GM21619 (cell line): Measurements from ENCODE around the gene PIPOX.

Experiments used
- ATAC-seq: cut with Tn5 transposase; IDR thresholded peaks from one replicate; pipeline ENCODE4 v1.9.1; 2021; ENCODE audit not compliant: unreplicated experiment

Gene PIPOX

DNA sequence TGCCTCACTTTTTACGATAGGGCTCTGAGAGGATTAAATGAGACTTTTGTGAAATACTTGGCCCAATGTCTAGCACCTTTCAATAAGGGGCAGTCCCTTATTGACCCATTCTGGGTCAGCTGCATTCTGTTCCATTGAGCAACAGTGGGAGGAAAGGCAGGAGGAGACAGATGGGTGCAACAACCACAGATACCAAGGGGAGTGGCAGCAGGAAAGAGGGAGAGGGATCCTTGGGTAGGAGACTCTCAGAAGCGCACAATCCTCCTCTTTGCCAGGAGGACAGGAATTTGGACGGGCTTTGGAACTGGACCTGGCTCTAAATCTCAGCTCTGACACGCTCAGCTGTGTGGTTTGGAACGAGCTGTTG, 3.5 kb downstream of the PIPOX start:
- no peak for ATAC-seq

- ATAC-seq, result no peak
Measured at GRCh38 chr17:29048440-29049368, 5.8 kb downstream of the PIPOX start.

- ATAC-seq, result no peak
Measured at GRCh38 chr17:29049541-29050145, 6.7 kb downstream of the PIPOX start.

GRCh38 chr17:29050176-29050575, 7.2 kb downstream of the PIPOX start:
- ATAC-seq, result no peak

GRCh38 chr17:29051194-29051593, 8.3 kb downstream of the PIPOX start:
- ATAC-seq, result no peak

DNA sequence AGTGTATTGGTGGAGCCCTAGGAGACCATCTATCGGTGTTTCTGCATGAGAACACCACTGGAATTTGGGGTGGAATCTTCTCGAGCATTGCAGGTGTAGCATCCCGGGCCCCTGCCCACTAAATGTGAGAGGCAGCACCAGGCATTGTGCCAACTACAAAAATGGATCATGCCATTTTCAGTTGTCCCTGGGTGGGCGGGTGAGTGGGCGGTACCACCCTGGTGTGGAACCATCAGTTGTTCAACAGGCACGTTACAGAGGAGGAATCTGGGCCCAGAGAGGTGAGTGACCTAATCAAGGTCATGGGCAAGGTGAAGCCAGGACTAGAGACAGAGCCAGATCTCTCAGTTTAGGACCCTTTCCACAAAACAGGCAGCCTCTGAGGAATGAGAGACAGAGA, 8.8 kb downstream of the PIPOX start:
- ATAC-seq, result no peak

GRCh38 chr17:29054835-29055234, 11.9 kb downstream of the PIPOX start:
- no peak for ATAC-seq

DNA sequence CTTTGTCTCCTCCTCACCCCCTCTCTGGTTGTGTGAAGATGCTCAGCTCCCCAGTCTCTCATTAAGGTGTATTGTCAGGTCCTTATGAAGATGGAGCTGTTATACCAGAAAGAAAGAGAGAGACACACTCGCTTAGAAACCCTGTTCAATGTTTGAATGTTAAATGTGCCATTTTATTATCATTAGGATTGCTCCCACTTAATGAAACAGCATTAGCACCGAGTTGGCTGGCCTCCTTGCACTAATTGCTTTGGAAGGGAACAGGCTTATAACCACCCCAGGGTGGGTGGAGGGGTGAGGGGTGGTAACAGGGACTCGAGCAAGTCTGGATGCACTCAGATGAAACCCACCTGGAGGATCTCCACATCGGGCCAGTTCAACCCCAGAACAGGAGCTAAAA, 14.4 kb downstream of the PIPOX start:
- ATAC-seq, result no peak

DNA sequence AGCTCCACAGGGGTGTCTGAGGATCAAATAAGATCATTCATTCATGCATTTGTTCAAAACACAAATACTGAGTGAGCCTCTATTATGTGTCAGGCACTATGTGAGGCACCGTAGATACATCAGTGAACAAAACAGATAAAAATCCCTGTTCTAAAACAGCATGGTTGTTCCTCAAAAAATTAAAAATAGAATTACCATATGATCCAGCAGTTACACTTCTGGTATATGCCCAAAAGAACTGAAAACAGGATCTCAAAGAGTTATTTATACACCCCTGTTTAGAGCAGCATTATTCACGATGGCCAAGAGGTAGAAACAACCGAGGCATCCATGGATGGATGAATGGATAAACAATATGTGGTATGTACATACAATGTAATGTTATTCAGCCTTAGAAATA, 15.4 kb downstream of the PIPOX start:
- ATAC-seq, result no peak

GRCh38 chr17:29059281-29059680, 16.3 kb downstream of the PIPOX start:
- ATAC-seq, result no peak

GRCh38 chr17:29060475-29060874, 17.5 kb downstream of the PIPOX start:
- no peak for ATAC-seq

- no peak for ATAC-seq
Measured at GRCh38 chr17:29061036-29061435, 18.1 kb downstream of the PIPOX start.

DNA sequence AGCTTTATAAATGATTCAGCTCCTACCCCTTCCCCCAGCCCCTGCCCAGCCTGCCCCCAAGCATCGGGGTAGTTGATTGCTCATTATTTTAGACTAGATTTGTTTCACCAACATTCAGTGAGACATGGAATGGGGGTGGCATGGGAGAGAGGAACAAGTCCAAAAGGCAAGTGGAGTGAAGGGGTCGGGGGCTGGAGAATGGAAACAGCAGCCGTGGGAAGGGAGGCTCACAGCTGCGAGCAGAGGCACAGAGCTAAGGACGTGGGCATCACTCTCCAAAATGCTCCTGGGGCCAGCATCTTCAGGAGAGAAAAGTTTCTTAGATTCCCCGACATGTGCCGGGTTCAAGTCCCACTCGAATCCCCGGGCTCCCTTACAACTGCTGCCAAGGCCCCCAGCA, 19.3 kb downstream of the PIPOX start:
- ATAC-seq, result no peak

DNA sequence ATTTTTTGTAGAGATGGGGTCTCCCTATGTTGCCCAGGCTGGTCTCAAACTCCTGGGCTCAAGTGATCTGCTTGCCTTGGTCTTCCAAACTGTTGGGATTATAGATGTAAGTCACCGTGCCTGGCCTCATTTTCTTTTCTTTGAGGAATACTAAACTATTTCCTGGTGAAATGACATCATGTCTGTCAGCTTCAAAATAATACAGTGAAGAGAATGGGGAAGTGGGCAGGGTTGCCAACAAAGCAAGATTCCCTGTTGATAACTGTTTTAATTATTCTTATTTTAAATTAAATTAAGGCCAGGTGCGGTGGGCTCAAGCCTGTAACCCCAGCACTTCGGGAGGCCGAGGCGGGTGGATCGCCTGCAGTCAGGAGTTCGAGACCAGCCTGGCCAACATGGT, 21.1 kb downstream of the PIPOX start:
- no peak for ATAC-seq

DNA sequence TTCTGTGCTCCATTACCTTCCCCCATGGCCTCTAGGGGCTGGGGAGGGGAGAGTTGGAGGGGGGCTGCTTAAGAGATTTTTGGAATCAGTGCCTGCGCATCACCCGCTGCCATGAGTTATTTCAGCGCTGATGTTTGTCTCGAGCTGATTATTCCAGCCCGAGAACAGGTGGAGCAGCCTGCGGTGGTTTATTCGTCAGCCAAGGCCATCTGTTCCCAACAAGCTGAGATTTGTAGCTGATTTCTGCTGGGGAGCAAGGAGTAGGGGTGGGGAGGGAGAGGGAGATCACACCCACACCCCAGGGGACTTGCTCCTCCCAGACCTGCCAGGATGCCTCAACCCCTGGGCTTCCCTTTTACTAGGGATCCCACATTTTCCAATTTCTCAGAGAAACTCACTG, 23.1 kb downstream of the PIPOX start:
- ATAC-seq, result no peak

GRCh38 chr17:29066606-29067005, 23.7 kb downstream of the PIPOX start:
- ATAC-seq, result no peak

DNA sequence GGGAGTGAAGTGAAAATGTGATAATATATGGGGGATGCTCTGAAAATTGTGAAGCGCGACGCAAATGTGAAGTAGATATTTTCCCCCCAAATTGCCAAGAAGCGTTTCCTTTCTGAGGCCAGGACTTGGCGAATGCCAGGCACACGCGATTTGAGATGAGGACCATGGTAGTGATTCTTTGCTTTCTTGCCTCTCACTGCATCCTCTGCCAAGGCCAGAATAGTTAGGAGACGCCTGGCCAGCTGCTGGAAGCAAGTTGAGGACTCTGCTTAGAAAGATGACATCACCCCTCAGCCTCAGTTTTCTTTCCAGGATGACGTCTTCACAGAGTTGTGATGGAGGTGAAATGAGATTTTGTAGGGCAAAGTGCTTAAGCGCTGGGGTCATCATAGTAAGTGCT, 25.9 kb downstream of the PIPOX start:
- ATAC-seq, result no peak

DNA sequence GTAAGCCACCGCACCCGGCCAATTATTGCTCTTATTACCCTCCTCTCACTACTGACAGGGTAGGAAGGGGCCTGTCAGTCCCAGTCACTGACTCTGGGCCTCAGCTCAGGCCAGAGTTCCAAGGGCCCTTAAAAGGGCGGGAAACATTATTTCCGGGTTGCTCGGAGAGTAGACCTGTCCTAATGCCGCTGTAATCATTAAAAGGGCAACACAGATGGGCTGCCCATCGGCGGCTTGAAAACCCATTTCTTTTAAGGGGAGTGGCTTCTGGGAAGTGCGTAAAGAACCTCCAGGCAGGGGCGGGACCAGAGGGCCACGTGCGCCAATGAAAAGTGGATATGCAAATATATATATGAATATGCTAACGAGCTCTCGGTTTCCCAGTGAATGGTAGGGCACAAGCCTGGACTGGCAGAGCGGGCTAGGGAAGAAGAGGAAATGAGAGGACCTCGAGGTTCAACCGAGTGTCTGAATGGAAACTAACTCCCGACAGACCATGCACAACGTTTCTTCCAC, 26.6 kb downstream of the PIPOX start:
- no peak for ATAC-seq

- ATAC-seq, result no peak
Measured at GRCh38 chr17:29070308-29070707, 27.4 kb downstream of the PIPOX start.

- ATAC-seq, result no peak
Measured at GRCh38 chr17:29070781-29071180, 27.8 kb downstream of the PIPOX start.

DNA sequence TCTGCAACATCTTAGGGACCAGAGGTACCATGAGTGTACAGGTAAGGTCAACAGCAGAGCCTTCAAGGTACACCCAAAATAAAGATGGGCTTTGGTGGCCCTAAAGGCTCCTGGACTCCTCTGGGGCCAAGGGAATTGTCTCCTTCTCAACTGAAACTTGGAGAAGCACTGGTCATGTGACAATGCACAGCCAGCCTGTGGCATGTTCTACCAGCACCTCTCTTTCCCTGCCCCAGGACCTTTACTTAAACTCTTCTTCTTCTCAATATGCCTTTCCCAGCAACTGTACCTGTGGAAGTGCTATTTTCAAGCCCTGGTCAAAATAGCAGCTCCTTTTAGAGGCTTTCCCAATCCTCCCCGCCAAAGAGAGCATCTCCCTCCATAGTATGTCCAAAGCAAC, 28.4 kb downstream of the PIPOX start:
- ATAC-seq, result no peak

DNA sequence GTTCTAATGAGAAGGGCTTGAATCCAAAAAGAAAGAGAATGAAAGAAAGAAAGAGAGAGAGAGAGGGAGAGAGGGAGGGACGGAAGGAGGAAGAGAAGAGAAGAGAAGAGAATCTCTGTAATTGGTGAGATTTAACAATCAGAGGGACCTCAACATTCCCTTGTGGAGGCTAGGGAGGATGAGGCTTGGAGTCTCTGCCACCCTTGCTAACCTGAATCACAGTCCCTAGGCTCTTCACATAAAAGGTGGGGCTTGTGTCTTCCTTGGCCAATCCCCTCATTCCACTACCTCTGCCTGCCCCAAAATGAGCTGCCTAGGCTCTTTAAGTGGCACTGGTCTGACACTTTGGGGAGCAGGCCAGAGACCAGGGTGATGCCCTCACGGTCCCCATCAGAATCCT, 30.1 kb downstream of the PIPOX start:
- ATAC-seq, result no peak
